GM04504 (cell line): ENCODE results near the gene TMEM238L.
A peak's percentile ranks its signal among the peaks of the same experiment; 100 is the strongest.

Experiments used
- DNase-seq: peaks from one replicate; pipeline ENCODE4 v3.0.0-alpha.2; 2012; ENCODE audit warnings: low read depth

The TMEM238L gene

GRCh38 chr17:10773391-10773790, 30.5 kb downstream of the TMEM238L start:
- no peak for DNase-seq

DNA sequence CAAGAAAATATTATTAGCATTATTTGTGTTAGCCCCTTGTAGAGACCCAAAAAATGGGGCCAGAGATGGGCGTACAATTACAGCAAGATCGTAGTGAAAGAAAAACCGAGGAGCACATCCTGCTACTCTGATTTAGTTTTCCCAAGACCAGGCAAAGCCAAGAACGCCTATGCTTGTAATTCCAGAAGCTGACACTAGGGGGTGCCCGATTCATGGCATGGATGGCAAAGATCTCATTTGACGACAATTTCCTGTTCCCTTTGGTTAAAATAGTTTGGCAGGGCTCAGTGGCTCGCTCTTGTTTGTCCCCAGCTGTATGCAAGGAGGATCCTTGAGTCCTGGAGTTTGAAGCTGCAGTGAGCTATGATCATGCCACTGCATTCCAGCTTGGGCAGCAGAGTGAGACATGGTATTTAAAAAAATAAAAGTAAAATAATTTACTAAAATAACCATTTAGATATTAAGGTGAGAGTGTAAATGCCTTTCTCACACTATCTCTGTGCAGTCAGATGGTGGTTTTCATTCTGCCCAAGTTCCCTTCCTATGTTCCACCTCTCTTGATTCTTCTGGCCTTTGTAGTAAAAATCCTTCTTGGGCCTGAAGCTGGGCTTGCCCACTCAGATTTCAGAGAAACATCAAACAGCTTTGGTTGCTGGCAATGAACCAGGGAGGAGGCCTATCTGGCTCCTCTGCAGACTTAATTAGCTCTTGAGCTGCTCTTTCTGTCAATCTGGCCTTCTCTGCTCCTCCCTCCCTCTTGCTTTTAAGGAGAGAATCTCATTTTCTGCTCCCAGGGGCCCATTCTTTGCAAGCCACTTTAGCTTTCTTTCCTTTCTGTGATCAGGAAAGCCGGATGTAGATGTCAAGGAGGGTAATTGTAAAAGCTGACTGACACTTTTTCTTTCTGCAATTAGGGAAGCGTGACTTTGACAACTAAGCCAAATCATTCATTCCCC, 31.2 kb downstream of the TMEM238L start:
- no peak for DNase-seq

DNA sequence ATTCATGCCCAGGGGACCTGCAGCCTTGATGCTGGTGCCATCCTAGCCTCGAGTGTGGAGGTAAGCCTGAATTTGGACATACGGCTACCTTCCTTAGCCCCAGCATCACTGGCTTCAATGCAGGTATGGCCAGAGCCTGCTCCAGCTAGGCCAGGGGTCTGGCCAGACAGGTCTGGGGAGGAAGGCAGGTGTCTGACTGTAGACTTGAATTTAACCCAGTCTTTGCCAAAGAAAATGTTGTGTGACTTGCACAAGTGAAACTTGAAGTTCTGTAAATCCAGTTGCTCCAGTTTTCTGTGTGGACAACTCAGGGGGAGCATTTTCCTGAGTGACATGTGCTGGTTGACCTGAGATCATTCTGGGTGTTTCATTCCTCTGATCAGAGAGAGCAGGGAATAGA, 32.8 kb downstream of the TMEM238L start:
- no peak for DNase-seq

DNA sequence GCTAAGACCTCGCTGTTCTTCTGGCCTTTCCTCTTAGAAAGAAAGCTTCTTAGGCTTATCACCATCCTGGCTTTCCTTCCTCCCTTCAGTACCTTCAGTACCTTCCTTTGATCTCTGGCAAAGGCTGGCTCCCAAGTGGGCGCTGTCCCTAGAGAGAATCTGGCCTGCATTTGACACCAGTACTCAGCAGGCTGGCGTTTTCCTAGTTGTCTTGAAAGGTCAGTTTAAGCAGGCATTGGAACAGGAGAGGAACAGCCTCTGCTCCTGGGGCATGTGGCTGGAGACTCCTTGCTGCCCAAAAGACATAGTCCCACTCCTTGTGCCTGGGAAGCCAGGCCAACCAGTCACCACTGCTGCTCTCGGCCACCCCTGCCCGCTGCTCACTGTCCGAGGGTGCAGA, 34.1 kb downstream of the TMEM238L start:
- DNase-seq, result no peak

GRCh38 chr17:10768750-10769251, 35.1 kb downstream of the TMEM238L start:
- DNase-seq, result no peak

GRCh38 chr17:10767232-10767631, 36.7 kb downstream of the TMEM238L start:
- no peak for DNase-seq

DNA sequence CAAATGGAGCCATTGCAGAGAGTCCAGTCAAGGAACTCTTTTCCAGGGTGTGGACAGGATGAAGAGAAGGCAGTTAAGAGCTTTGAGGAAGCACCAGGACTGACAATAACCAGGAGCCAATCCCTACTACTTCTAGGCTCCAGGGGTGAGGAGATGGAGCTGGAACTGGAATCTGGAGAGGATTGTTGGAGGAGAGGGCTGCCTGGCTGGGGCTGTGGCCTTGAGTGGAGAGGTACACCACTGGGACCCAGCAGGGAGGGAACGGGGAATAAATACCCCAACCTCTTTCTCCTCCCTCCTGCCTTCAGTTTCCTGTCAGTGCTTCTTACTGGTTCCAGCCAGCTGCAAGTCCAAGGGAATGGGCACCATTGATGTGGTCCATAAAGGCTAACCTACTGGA, 41.9 kb downstream of the TMEM238L start:
- DNase-seq, result no peak

GRCh38 chr17:10761281-10761680, 42.6 kb downstream of the TMEM238L start:
- no peak for DNase-seq

DNA sequence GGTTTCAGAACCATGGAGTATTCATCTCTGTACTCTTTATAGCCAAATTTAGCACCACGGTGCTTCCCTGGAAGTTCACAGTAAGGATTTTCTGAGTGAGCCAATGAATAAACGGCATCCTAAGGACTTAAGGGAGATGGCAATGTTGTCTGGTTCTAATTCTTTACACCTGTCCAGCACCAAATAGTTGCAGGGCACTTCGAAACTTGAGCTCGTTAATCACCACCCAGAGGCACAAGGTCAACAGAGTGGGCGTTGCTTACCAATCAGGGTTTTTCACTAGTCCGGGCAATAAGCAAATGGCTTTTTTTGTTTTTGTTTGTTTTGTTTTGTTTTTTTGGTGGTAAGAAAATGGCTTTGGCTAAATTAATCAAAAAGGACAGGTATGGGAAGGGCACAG, 45.8 kb downstream of the TMEM238L start:
- no peak for DNase-seq

GRCh38 chr17:10757647-10758046, 46.3 kb downstream of the TMEM238L start:
- DNase-seq, result no peak

- no peak for DNase-seq
These were observed 46.8 kb downstream of the TMEM238L start for GRCh38 chr17:10757067-10757466.

- DNase-seq, result no peak
These were observed 47.3 kb downstream of the TMEM238L start for GRCh38 chr17:10756619-10757018.

GRCh38 chr17:10756185-10756584, 47.7 kb downstream of the TMEM238L start:
- no peak for DNase-seq

DNA sequence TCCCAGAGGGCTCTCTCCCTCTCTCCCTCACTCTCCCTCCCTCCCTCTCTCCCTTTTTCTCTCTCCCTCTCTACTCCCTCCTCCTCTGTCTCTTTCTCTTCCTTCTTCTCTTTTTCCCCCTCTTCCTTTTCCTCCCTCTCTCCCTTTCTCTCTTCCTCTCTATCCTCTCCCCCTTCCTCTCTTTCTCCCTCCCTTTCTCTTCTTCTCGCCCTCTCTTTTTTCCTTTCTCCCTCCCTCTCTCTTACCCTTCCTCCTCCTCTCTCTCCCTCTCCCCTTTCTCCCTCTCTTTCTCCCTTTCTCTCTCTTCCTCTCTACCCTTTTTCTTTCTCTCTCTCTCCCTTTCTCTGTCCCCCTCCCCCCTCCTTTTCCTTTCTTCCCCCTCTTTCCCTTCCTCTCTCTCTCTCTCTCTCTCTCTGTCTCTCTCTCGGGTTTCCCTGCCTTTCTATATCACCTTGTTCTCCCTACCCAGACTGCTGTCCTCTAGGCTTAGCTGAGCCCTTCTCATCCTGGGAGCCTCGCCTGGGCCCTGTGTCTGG, 48.2 kb downstream of the TMEM238L start:
- no peak for DNase-seq

- no peak for DNase-seq
These were observed 48.9 kb downstream of the TMEM238L start for GRCh38 chr17:10754861-10755591.

DNA sequence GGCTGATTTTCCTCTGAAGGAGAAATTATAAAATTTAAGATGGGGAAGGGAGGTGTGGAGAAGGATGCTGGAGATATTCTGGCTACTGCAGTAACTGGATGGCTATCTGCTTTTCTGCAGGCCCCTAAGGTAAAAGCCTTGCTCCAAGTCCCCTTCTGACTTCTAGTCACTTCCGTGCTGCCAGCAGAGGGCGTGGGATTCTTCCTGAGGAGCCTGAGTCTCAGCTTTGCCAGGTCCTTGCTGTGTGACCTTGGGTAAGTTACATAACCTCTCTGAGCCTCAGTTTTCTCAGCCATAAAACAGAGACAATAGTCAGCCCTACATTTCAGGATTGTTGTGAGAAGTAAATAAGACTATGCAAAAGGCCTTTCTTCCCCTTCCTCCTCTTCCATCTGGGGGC, 49.8 kb downstream of the TMEM238L start:
- no peak for DNase-seq

DNA sequence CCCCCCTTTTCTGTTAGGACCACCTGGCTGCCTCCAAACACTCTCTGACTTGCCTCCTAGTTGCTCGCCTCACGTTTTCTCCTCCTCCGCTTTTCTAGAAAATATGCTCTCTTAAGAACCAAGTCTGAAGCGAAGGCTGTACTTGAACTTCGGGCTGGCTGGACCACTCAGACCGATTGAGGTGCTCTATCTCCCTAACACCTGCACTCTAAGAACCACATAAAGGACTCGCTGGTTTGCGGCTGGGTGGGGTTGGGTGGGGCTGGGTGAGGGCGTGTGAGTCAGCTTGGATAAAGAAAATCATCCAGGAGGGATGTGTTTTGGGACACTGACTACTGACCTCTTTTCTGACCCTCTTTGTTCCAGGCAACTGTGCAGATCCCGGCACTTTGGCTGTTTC, 51.2 kb downstream of the TMEM238L start:
- no peak for DNase-seq

DNA sequence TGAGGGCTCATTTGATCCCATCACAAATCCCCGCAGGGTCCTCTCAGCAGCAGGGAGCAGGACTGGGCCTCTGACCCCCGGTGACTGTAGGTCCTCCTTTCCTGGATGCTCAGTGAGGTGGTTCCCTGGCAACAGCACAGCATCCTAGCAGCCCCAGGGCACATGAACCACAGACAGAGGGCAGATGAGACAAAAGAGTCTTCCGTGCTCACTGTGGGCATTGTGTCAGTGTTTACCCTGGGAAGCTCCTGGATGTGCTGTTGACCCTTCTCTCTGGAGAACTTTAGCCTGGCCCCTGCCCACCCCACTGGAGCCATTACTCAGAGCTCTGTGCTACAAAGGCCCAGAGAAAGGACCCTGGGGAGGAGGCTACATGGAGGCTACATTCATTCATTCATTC, 52.3 kb downstream of the TMEM238L start:
- no peak for DNase-seq

- no peak for DNase-seq
These were observed 53.7 kb downstream of the TMEM238L start for GRCh38 chr17:10750210-10750609.

DNA sequence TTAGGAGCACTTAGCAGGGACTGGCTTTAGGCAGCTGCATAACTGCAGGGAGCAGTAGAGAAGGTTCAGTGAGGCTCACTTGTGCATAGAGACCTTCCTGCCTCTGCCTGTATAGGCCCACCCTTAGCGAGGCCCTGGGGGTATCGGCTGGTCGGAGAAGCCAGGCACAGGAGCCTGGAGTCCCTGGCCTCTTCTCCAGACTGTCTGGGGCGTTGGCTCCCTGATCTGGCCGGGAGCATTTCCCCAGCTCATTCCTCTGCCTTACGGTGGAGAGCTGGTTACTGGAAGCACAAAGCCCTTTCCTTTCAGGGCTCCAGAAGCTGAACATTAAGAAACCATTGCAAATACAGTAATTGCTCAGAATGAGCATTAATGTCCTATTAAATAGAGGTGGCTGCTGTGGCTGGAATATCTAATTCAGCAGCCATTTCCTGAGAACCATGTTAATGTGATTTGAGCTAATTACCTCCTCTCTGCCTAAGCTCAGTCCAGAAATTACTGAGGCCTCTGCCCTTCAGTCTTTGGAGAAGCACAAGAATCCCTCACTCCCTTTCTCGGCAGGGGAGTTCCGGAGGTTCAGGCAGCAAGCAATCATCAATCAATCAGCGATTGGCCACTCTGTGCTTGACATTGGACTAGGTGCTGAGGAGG, 55.2 kb downstream of the TMEM238L start:
- no peak for DNase-seq

GRCh38 chr17:10745231-10745630, 58.7 kb downstream of the TMEM238L start:
- DNase-seq, result peak; percentile 47
